Measurements from ENCODE around the gene ZP3. TPM values are rescaled to one million over a fixed set of nuclear protein-coding genes. Genes with fewer than 3 reads are reported as not detected.

Gene ZP3
- polyA plus RNA-seq, 1 of the 3 experiments (the other 2 are of a cell fraction), result 5.4 TPM

- no peak overlapping the region for H3K4me3 ChIP-seq (ENCODE audit: low read depth in 2 of 2, low read length in 1 of 2)
- H3K9me3 ChIP-seq, result no peaks in the 10 kb centered on the region
- H3K9ac ChIP-seq, result no peak overlapping the region
- no peak overlapping the region for H3K27ac ChIP-seq (ENCODE audit: low read depth in 2 of 2, low read length in 1 of 2)
- CTCF ChIA-PET, result no interaction called here
- H3F3A ChIP-seq (replicated peaks; ENCODE audit: insufficient read depth), result no peaks in the 10 kb centered on the region
- H2AFZ ChIP-seq (ENCODE audit: low read depth), result no peak overlapping the region
- no peak for DNase-seq
- no peaks in the 10 kb centered on the region for H3K9me2 ChIP-seq
- no peak overlapping the region for H3K4me2 ChIP-seq
- H3K4me1 ChIP-seq (ENCODE audit: control insufficient read depth in 1 of 2, insufficient read depth in 2 of 2, low read depth in 1 of 2, low read length in 1 of 2), result no peaks in the 10 kb centered on the region
- H3K79me2 ChIP-seq (ENCODE audit: insufficient read depth), result no peaks in the 10 kb centered on the region
- no peaks in the 10 kb centered on the region for H3K27me3 ChIP-seq (ENCODE audit: insufficient read depth)
- H3K36me3 ChIP-seq (replicated peaks in 1 of 2; ENCODE audit: control insufficient read depth in 1 of 2, insufficient read depth in 2 of 2, low read length in 1 of 2), result no peaks in the 10 kb centered on the region
- POLR2A ChIA-PET, result no interaction called here
- H4K20me1 ChIP-seq (ENCODE audit: insufficient read depth), result no peaks in the 10 kb centered on the region
- no peak for TF ChIP-seq IRF3 (IDR thresholded peaks at IDR 0.05; ENCODE audit: low read depth, low read length)
- TF ChIP-seq POLR2AphosphoS5 (IDR thresholded peaks at IDR 0.05; ENCODE audit: low read depth, low read length), result no peak
- TF ChIP-seq FOXJ3 (CRISPR knock-in tag; IDR thresholded peaks at IDR 0.05), result no peak
- TF ChIP-seq YY1 (IDR thresholded peaks at IDR 0.05; ENCODE audit: low read depth), result no peak
- TF ChIP-seq RFX5 (IDR thresholded peaks at IDR 0.05; ENCODE audit: low read length), result no peak
- no peak for TF ChIP-seq RXRA (IDR thresholded peaks at IDR 0.05; ENCODE audit: borderline replicate concordance, low read depth)
- TF ChIP-seq ZBTB33 (IDR thresholded peaks at IDR 0.05; ENCODE audit: borderline replicate concordance, low read depth), result no peak
- no peak for TF ChIP-seq REST (IDR thresholded peaks at IDR 0.05; ENCODE audit: low read depth, low read length)
- TF ChIP-seq GABPA (IDR thresholded peaks at IDR 0.05; ENCODE audit: low read depth), result no peak
- TF ChIP-seq TEAD4 (IDR thresholded peaks at IDR 0.05; ENCODE audit: borderline replicate concordance, insufficient read depth), result no peak
- TF ChIP-seq MEF2A (IDR thresholded peaks at IDR 0.05; ENCODE audit: borderline replicate concordance, low read depth), result no peak
- TF ChIP-seq SIN3A (IDR thresholded peaks at IDR 0.05; ENCODE audit: borderline replicate concordance, low read depth, low read length), result no peak
- no peak for TF ChIP-seq GATA2 (CRISPR knock-in tag; IDR thresholded peaks at IDR 0.05)
- no peak for TF ChIP-seq PBX3 (IDR thresholded peaks at IDR 0.05)
- TF ChIP-seq FOXM1 (IDR thresholded peaks at IDR 0.05; ENCODE audit: low read depth), result no peak
- no peak for TF ChIP-seq CHD2 (IDR thresholded peaks at IDR 0.05; ENCODE audit: low read length, partially characterized antibody)
- TF ChIP-seq NRF1 (IDR thresholded peaks at IDR 0.05; ENCODE audit: low read depth, low read length), result no peak
- WGBS (ENCODE audit: low lambda C conversion rate), result 89% methylated on average over 18 of the region's 18 CpGs
Observed at GRCh38 chr7:76428868-76429805, 4.4 kb downstream of the ZP3 start.

Data from SK-N-SH (cell line).